Suppressor macrophage treated with lipopolysaccharide for 4 hours (primary cell): ENCODE data around the gene PDCD7.
A peak's percentile ranks its signal among the peaks of the same experiment; 100 is the strongest.
"Not testable (repeated sequence)": the region's sequence is repeated elsewhere in the genome, so short reads cannot be mapped to it uniquely, and the experiment has no call there.

ENCODE experiments used
- DNase-seq: peaks from one replicate; pipeline ENCODE4 v3.0.0-alpha.2; 2020

PDCD7 gene

DNA sequence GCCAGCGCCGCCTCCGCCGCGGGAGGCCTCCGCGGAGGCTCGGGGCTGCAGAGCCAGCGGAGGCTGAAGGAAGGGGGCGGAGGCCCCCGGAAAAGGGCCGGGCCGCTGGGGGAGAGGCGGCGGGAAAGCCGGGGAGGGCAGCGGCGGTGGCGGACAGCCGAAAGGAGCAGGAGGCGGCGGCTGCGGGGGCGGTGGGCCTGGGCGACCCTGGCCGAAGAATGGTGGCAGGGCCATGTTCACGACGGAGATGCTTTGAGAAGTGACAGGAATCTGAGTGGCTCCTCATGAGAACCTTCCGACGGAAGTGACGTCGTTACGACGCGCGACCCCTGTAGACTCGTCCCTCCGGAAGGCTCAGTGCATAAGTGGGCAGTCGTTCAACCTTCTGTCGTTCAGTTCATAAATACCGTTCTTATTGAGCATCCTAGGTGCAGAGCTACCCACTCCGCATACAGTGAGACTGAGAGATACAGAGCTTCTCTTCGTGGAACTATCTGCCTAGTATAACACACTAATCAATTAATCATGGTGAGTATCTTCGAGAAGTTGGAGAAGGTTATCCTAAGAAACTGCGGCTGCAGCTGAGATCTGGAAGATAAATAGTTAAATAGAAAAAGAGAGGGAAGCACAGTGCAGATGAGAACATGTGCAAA is at the start of gene PDCD7:
PDCD7 (minus strand) TSS at position 261 of the 653 bp plus-strand sequence; CDS start at position 234, 27 bp downstream.
- peak; percentile 91 for DNase-seq

DNA sequence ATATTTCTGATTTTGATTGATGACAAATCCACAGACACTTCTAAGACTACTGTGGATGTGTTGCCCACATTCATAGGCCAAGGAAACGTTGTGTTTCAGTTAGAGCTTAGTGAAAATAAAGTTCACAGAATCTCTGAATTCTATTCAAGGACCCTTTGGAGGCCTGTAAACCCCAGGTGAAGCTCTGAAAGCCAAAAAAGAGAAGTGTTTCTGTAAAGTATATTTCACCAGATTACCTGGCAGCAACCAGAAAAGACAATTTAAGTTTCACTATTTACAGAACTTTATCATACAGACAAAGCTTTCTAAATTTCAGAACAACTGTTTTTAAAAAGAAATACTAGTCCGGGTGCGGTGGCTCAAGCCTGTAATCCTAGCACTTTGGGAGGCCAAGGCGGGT is 48.9 kb upstream of the PDCD7 start:
- DNase-seq: no peak

DNA sequence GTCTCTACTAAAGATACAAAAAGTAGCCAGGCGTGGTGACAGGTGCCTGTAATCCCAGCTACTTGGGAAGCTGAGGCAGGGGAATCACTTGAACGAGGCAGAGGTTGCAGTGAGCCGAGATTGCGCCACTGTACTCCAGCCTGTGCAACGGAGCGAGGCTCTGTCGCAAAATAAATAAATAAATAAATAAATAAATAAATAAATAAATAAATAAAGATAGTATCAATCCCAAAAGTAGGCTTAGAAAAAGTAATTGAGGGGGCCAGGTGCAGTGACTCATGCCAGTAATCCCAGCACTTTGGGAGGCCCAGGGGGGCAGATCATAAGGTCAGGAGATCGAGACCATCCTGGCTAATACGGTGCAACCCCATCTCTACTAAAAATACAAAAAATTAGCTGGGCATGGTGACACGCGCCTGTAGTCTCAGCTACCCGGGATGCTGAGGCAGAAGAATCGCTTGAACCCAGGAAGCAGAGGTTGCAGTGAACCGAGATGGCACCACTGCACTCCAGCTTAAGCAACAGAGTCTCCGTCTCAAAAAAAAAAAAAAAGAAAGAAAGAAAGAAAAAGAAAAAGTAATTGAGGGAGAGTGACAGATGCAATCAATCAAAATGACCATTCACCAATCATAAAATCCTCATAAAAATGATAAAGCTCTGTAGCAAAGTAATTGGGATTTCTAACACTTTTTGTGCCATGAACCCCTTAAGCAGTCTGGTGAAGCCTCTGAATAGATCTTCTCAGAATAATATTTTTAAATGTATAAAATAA is 48.2 kb upstream of the PDCD7 start:
- not testable (repeated sequence) for DNase-seq

GRCh38 chr15:65180167-65180566 is 46.6 kb upstream of the PDCD7 start:
- no peak for DNase-seq

DNA sequence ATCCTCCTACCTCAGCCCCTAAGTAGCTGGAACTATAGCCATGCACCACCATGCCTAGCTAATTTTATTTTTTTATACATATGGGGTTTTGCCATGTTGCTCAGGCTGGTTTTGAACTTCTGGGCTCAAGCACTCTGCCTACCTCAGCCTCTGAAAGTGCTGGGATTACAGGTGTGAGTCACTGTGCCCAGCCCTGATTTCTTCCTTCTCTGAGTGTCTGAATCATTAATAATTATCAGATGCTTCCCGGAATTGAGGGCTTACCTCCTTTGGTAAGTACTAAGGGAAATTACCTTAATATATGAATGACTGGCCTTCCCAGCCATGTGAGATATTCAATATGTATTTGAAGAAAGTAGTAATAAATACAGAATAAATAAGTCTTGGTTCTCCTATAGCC is 44.3 kb upstream of the PDCD7 start:
- DNase-seq: no peak

DNA sequence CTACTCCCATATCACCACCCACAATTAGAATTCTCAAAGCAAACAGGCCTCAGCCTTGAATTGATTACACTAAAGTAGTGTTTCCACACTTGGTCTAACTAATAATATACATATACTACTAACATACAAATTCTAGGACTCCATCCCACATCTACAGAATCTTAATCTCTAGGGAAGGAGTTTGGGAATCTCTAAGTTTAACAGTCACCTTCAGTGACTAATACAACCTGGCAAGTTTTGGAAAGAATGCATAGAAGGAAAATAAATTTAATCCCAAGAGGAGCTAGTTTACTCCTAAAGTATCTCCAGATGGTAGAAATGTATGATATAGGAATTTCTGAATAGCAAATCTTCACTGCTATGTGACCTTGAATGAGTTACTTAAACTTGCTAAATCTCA is 42.4 kb upstream of the PDCD7 start:
- DNase-seq: no peak

- no peak for DNase-seq
These were observed 41.9 kb upstream of the PDCD7 start for GRCh38 chr15:65175511-65175910.

DNA sequence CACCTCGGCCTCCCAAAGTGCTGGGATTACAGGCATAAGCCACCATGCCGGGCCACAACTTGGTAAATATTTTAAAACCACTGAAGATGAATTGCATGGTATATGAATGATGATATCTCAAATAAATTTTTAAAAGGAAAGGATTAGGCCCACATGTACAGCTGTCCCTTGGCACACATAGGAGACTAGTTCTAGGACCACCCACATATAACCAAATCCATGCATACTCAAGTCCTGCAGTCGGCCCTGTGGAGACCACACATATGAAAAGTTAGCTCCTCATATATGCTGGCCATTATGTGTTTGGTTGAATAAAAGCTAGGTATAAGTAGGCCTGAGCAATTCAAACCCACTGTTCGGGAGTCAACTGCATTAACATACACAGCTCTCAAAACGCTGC is 40.9 kb upstream of the PDCD7 start:
- DNase-seq: no peak

DNA sequence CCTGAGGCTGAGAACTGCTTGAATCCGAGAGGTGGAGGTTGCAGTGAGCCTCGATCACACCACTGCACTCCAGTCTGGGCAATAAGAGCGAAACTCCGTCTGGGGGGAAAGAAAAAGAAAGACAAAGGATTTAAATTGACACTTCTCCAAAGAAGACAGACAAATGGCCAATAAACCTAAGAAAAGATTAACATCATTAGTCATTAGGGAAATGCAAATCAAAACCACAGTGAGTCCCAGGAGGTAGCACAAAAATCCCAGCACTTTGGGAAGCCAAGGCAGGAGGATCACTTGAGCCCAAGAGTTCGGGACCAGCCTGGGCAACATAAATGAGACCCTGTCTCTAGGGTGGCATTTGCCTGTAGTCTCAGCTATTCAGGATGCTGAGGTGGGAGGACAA is 38.9 kb upstream of the PDCD7 start:
- DNase-seq: no peak

DNA sequence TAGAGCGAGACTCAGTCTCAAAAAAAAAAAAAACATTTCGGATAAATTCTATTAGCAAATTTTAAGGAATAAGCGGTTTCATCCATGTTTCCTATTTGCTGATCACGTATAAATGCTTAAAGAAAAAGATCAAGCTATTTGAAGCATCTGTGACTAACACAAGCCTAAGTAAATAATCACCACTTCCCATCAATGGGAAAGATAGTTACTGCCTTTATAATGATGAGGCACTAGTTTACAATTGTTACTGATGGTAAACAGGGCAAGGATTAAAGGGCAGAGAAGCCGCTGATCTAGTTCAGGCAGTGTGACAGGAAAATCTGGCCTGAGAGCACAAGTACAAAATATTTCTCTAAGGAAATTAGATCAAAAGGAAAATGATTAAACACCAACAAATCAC is 37.8 kb upstream of the PDCD7 start:
- no peak for DNase-seq

DNA sequence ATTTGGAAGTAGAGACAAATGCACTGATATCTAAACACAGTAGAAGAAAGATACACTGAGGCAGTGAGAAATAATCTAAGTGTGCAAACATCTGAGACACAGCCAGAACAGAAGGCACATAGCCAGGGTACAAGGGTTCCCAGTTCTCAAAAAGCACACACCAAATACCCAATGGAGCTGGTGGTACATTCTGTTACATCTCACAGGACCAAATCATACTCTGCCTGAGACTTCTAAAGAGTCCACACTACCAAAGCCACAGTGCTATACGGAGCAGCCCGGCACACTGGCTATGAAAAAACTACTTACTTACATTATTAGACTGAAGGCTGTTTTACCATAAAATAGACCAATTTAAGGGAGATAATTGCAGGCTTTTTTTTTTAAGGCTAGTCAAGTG is 32.3 kb upstream of the PDCD7 start:
- DNase-seq: no peak

GRCh38 chr15:65164139-65164538 is 30.5 kb upstream of the PDCD7 start:
- no peak for DNase-seq

DNA sequence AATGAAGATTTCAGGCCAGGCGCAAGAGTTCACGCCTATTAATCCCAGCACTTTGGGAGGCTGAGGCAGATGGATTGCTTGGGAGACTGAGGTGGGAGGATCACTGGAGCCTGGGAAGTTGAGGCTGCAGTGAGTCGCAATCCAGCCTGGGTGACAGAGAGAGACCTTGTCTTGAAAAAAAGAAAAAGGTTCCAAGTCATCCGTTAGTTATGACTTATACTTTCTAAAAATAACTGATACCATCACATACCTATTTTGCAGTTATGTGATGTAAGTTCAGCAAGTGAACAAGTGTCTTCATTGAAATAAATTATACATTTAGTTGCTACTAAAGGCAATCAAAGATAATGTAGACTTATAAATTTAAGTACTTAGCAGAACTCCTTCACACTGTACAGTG is 29.4 kb upstream of the PDCD7 start:
- DNase-seq: no peak

GRCh38 chr15:65156692-65157091 is 23.1 kb upstream of the PDCD7 start:
- no peak for DNase-seq

- DNase-seq: no peak
These were observed 21.1 kb upstream of the PDCD7 start for GRCh38 chr15:65154720-65155119.

- no peak for DNase-seq
These were observed 14.3 kb upstream of the PDCD7 start for GRCh38 chr15:65147902-65148301.

- DNase-seq: no peak
These were observed 12.8 kb upstream of the PDCD7 start for GRCh38 chr15:65146438-65146837.

GRCh38 chr15:65138631-65139030 is 5.0 kb upstream of the PDCD7 start:
- not testable (repeated sequence) for DNase-seq

DNA sequence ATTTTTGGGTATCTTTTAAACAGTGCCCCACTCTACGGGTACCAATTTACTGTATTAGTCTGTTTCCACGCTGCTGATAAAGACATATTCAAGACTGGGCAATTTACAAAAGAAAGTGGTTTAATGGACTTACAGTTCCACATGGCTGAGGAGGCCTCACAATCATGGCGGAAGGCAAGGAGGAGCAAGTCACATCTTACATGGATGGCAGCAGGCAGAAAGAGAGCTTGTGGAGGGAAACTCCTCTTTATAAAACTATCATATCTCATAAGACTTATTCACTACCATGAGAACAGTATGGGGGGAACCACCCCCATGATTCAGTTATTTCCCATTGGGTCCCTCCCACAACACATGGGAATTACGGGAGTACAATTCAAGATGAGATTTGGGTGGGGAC is 4.3 kb upstream of the PDCD7 start:
- not testable (repeated sequence) for DNase-seq

DNA sequence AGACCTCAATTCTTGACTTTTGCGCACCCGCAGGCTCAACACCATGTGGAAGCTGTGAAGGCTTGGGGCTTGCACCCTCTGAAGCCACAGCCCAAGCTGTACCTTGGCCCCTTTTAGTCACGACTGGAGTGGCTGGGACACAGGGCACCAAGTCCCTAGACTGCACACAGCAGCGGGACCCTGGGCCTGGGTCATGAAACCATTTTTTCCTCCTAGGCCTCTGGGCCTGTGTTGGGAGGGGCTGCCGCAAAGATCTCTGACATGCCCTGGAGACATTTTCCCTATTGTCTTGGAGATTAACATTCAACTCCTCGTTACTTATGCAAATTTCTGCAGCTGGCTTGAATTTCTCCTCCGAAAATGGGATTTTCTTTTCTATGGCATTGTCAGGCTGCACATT is 3.5 kb upstream of the PDCD7 start:
- DNase-seq: not testable (repeated sequence)

- DNase-seq: no peak
These were observed 930 bp upstream of the PDCD7 start for GRCh38 chr15:65134538-65134937.

GRCh38 chr15:65132878-65133547 is 595 bp downstream of the PDCD7 start:
- peak; percentile 65 for DNase-seq

DNA sequence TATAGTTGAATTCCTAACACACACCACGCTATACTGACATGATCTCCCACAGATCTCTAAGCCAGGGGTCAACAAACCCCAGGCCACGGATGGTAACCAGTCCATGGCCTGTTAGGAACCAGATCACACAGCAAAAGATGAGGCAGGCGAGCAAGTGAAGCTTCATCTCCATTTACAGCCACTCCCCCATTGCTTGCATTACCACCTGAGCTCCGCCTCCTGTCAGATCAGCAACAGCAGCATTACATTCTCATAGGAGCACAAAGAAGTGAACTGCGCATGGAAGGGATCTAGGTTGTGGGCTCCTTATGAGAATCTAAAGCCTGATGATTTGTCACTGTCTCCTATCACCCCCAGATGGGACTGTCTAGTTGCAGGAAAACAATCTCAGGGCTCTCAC is 2.7 kb downstream of the PDCD7 start:
- DNase-seq: no peak

DNA sequence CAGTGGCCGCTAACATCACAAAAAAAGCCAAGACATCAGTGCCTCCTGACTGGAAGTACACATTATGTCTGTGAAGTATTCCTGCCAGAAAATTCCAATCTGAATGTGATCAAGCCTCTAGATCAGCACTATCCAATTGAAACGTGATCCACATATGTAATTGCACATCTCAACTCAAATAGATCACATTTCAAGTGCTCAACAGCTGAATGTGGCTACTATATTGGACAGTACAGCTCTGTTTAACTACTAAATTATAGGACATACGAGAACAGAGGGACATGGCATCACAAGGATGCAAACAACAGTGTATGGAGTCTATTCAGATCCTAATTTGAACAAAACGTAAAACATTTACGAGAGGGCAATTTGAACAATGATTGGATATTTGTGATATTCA is 18.1 kb downstream of the PDCD7 start:
- DNase-seq: no peak
